ENCODE data around the gene BTNL8. TPM values are rescaled to one million over a fixed set of nuclear protein-coding genes. Genes with fewer than 3 reads are reported as not detected.

The BTNL8 gene
- total and polyA plus RNA-seq, 2 donors (not counting 3 experiments of a cell fraction or from before 2014, with no cell fraction given), result not detected

GRCh38 chr5:180914646-180915045 lies 15.7 kb downstream of the BTNL8 start:
- no peak for DNase-seq (ENCODE audit: low read depth, low spot score)
- POLR2A ChIA-PET, result no interaction called here
- no peak for FAIRE-seq
- intact Hi-C loops (cut with micrococcal nuclease), result no loop called here
- H3K27ac ChIP-seq (ENCODE audit: insufficient read depth, low read depth, low read length), result no peak overlapping the region
- no peaks in the 10 kb centered on the region for H3K9me1 ChIP-seq (replicated peaks; ENCODE audit: control insufficient read depth, extremely low read depth, insufficient read depth, low read length)
- CTCF ChIA-PET, result no interaction called here
- H3K4me2 ChIP-seq (ENCODE audit: insufficient read depth, low read length), result no peak overlapping the region
- H4K20me1 ChIP-seq (replicated peaks; ENCODE audit: control insufficient read depth, extremely low read depth, insufficient read depth, low read length), result no peaks in the 10 kb centered on the region
- no peaks in the 10 kb centered on the region for H3K27me3 ChIP-seq (ENCODE audit: control insufficient read depth in 2 of 2, insufficient read depth in 2 of 2, low read length in 2 of 2)
- no peak overlapping the region for H3K4me3 ChIP-seq (replicated peaks in 1 of 3; ENCODE audit: insufficient read depth in 1 of 3, low read depth in 1 of 3, low read length in 3 of 3)
- no peaks in the 10 kb centered on the region for H3K9me3 ChIP-seq (replicated peaks; ENCODE audit: control insufficient read depth, insufficient read depth, low read length)
- H3K4me1 ChIP-seq (ENCODE audit: control insufficient read depth, extremely low read depth, insufficient read depth, low read length), result no peaks in the 10 kb centered on the region
- no TSS peak for BruUV-seq (replicated peaks)
- H3K9ac ChIP-seq (replicated peaks; ENCODE audit: extremely low read depth, insufficient read depth, low read length), result no peak overlapping the region
- no peaks in the 10 kb centered on the region for H3K36me3 ChIP-seq (ENCODE audit: control insufficient read depth in 2 of 2, extremely low read depth in 1 of 2, insufficient read depth in 2 of 2, low read length in 2 of 2)
- H2AFZ ChIP-seq (ENCODE audit: low read depth, low read length), result no peak overlapping the region
- TF ChIP-seq POLR2AphosphoS5 (IDR thresholded peaks at IDR 0.05; ENCODE audit: insufficient read depth, low read depth, low read length) (no peak), MYC (IDR thresholded peaks at IDR 0.05; ENCODE audit: low read depth, low read length) (no peak), FOS (IDR thresholded peaks at IDR 0.05; ENCODE audit: borderline replicate concordance, insufficient read depth, low read length) (no peak), JUN (IDR thresholded peaks at IDR 0.05; ENCODE audit: borderline replicate concordance, insufficient read depth, insufficient read length, low read depth) (no peak), EZH2 (IDR thresholded peaks at IDR 0.05; ENCODE audit: borderline replicate concordance, low read depth, low read length, severe bottlenecking) (no peak), POLR2A (IDR thresholded peaks at IDR 0.05; ENCODE audit: low read depth, low read length) (no peak), GATA2 (IDR thresholded peaks at IDR 0.05; ENCODE audit: insufficient read depth, insufficient read length, low read depth, low read length) (no peak), MAX (IDR thresholded peaks at IDR 0.05; ENCODE audit: insufficient read depth, insufficient read length) (no peak), CTCF (IDR thresholded peaks at IDR 0.05; ENCODE audit: extremely low read depth in 1 of 2, insufficient read depth in 1 of 2, low read depth in 1 of 2, low read length in 2 of 2) (no peak)
- H3K79me2 ChIP-seq (ENCODE audit: control insufficient read depth, insufficient read depth, low read length), result no peaks in the 10 kb centered on the region
- dilution Hi-C loops (cut with MboI; ENCODE audit: extremely low pct_ligation_motif_present, low sequenced_read_pairs), result no loop called here
